ENCODE results near the gene C20orf141.

C20orf141 gene

DNA sequence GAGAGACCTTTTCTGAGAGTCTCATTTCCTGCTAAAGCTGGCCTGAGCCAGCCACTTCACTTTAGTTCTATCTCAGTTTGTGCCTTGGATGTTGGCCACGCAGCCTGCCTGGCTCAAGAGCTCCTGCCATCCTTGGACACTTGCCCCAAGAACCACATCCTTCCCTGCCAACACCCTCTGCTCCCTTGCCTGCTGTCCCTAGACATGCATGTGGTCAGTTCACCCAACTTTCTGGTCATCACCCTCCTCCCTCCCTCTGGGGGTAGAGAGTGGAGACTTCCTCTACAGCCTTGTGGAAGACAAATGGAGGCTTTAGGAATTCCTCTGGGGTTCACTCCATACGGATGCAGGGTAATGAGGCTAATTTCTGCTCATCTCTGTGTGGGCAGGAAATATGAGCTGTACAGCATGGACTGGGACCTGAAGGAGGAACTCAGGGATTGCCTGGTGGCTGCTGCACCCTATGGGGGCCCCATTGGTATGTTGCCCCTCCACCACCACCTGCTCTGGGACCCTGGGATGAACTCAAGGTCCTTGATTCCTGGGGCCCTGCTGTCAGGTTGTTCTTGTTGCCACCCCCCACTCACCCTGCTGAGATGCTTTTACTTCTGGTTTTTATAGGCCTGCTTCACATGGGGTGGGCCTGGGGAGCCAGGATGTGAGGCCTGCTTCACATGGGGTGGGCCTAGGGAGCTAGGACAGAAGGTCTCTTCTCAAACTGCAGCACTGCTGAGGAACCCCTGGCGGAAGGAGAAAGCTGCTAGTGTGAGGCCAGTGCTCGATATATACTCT is 44.7 kb downstream of the C20orf141 start:
- Histone ChIP-seq H3K9me3 (ENCODE audit: insufficient read depth, low read length, severe bottlenecking) (no peaks in the 10 kb centered on the region), H3K36me3 (ENCODE audit: insufficient read depth, low read length) (peaks cover 23% of the 10 kb centered on the region), H3K4me3 (ENCODE audit: low read depth in 1 of 2, low read length in 2 of 2) (no peak overlapping the region), H3K4me2 (ENCODE audit: insufficient read depth, low read length) (no peak overlapping the region), H3K9ac (ENCODE audit: low read depth, low read length) (no peak overlapping the region), H2AFZ (ENCODE audit: low read depth, low read length) (no peak overlapping the region), H3K27me3 (ENCODE audit: insufficient read depth, low read length, poor library complexity) (no peaks in the 10 kb centered on the region), H3K27ac (ENCODE audit: low read length) (no peak overlapping the region), H3K4me1 (ENCODE audit: insufficient read depth, low read length) (no peaks in the 10 kb centered on the region), H4K20me1 (ENCODE audit: insufficient read depth, low read length) (peaks cover 15% of the 10 kb centered on the region), H3K79me2 (ENCODE audit: insufficient read depth, low read length) (no peaks in the 10 kb centered on the region)
- DNase-seq (no peak), ATAC-seq (ENCODE audit: insufficient read depth, low read depth) (no peak)
- no peak for TF ChIP-seq CTCF (IDR thresholded peaks at IDR 0.05; ENCODE audit: borderline replicate concordance, extremely low read depth, low read length, poor library complexity, severe bottlenecking)
- TF ChIP-seq EZH2 (IDR thresholded peaks at IDR 0.05; ENCODE audit: borderline replicate concordance, low read depth, low read length, severe bottlenecking) = no peak

GRCh38 chr20:2864626-2865025 is 49.8 kb downstream of the C20orf141 start:
- Histone ChIP-seq H3K4me1 (ENCODE audit: insufficient read depth, low read length) (no peaks in the 10 kb centered on the region), H3K27ac (ENCODE audit: low read length) (no peak overlapping the region), H3K4me2 (ENCODE audit: insufficient read depth, low read length) (no peak overlapping the region), H3K27me3 (ENCODE audit: insufficient read depth, low read length, poor library complexity) (peaks cover 2% of the 10 kb centered on the region), H4K20me1 (ENCODE audit: insufficient read depth, low read length) (peaks cover 15% of the 10 kb centered on the region), H2AFZ (ENCODE audit: low read depth, low read length) (no peak overlapping the region), H3K4me3 (ENCODE audit: low read depth in 1 of 2, low read length in 2 of 2) (no peak overlapping the region), H3K79me2 (ENCODE audit: insufficient read depth, low read length) (no peaks in the 10 kb centered on the region), H3K9ac (ENCODE audit: low read depth, low read length) (no peak overlapping the region), H3K36me3 (ENCODE audit: insufficient read depth, low read length) (peaks cover 45% of the 10 kb centered on the region), H3K9me3 (ENCODE audit: insufficient read depth, low read length, severe bottlenecking) (no peaks in the 10 kb centered on the region)
- ATAC-seq (ENCODE audit: insufficient read depth, low read depth) (no peak), DNase-seq (no peak)
- TF ChIP-seq CTCF (IDR thresholded peaks at IDR 0.05; ENCODE audit: borderline replicate concordance, extremely low read depth, low read length, poor library complexity, severe bottlenecking) (no peak), EZH2 (IDR thresholded peaks at IDR 0.05; ENCODE audit: borderline replicate concordance, low read depth, low read length, severe bottlenecking) (no peak)

DNA sequence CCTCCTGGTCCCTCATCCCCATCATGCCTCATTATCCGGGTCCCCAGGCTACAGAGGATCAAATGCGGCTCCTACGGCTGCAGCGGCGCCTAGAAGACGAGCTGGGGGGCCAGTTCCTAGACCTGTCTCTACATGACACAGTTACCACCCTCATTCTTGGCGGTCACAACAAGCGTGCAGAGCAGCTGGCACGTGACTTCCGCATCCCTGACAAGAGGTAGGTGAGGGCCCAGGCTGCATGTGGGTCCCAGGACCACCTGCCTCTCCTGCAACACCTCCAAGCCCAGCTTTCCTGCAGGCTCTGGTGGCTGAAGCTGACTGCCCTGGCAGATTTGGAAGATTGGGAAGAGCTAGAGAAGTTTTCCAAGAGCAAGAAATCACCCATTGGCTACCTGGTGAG is 50.3 kb downstream of the C20orf141 start:
- ATAC-seq (ENCODE audit: insufficient read depth, low read depth) = no peak
- peaks cover 2% of the 10 kb centered on the region for H3K27me3 ChIP-seq (ENCODE audit: insufficient read depth, low read length, poor library complexity)
- peaks cover 10% of the 10 kb centered on the region for H4K20me1 ChIP-seq (ENCODE audit: insufficient read depth, low read length)
- H3K4me1 ChIP-seq (ENCODE audit: insufficient read depth, low read length) = no peaks in the 10 kb centered on the region
- no peak overlapping the region for H2AFZ ChIP-seq (ENCODE audit: low read depth, low read length)
- no peak overlapping the region for H3K4me3 ChIP-seq (ENCODE audit: low read depth in 1 of 2, low read length in 2 of 2)
- no peaks in the 10 kb centered on the region for H3K9me3 ChIP-seq (ENCODE audit: insufficient read depth, low read length, severe bottlenecking)
- no peak overlapping the region for H3K9ac ChIP-seq (ENCODE audit: low read depth, low read length)
- H3K4me2 ChIP-seq (ENCODE audit: insufficient read depth, low read length) = no peak overlapping the region
- no peaks in the 10 kb centered on the region for H3K79me2 ChIP-seq (ENCODE audit: insufficient read depth, low read length)
- no peak overlapping the region for H3K27ac ChIP-seq (ENCODE audit: low read length)
- peaks cover 44% of the 10 kb centered on the region for H3K36me3 ChIP-seq (ENCODE audit: insufficient read depth, low read length)
- no peak for TF ChIP-seq CTCF (IDR thresholded peaks at IDR 0.05; ENCODE audit: borderline replicate concordance, extremely low read depth, low read length, poor library complexity, severe bottlenecking)
- no peak for TF ChIP-seq EZH2 (IDR thresholded peaks at IDR 0.05; ENCODE audit: borderline replicate concordance, low read depth, low read length, severe bottlenecking)
- no peak for DNase-seq
